Gastroesophageal sphincter (tissue), 4 donors: ENCODE data around the gene VEGFC. TPM values are rescaled to one million over a fixed set of nuclear protein-coding genes. Genes with fewer than 3 reads are reported as not detected.

ENCODE experiments used
- ATAC-seq: fragments of 150-250 bp; one replicate; pipeline ENCODE4 v1.9.1; 2016; ENCODE audit warnings: mild to moderate bottlenecking, moderate library complexity
- H3K27ac ChIP-seq, 4 donors: fragments of 200-600 bp; sonication (generic) in 3 of 4; 1 replicate in 3 of 4; 2 replicates in 1 of 4; pipeline ENCODE4 v1.5.1; 2016 to 2019
- H3K27me3 ChIP-seq: fragments of 200-600 bp; sonication (generic); one replicate; pipeline ENCODE4 v1.5.1; 2019
- H3K36me3 ChIP-seq, 2 donors: fragments of 200-600 bp; sonication (generic); one replicate each; pipeline ENCODE4 v1.5.1; 2019; ENCODE audit warnings: control low read depth in 1 of 2
- H3K4me1 ChIP-seq, 3 donors: fragments of 200-600 bp; sonication (generic); 1 replicate in 2 of 3; 2 replicates in 1 of 3; pipeline ENCODE4 v1.5.1; 2016 to 2019; ENCODE audit warnings: control low read depth in 2 of 3
- H3K4me3 ChIP-seq, 2 donors: fragments of 200-600 bp; sonication (generic); one replicate each; pipeline ENCODE4 v1.5.1; 2019; ENCODE audit warnings: mild to moderate bottlenecking in 1 of 2, moderate library complexity in 1 of 2
- H3K9me3 ChIP-seq, 3 donors: fragments of 200-600 bp; sonication (generic); one replicate each; pipeline ENCODE4 v1.5.1; 2017 to 2019; ENCODE audit warnings: control low read depth in 2 of 3
- EP300 ChIP-seq: sonication (generic); formaldehyde crosslinking; IDR thresholded peaks from one replicate; pipeline ENCODE4 v1.6.1; 2017; ENCODE audit warnings: antibody characterized with exemption, mild to moderate bottlenecking
- POLR2A ChIP-seq, 2 donors: fragments of 450-650 bp; IDR thresholded peaks; one replicate each; pipeline ENCODE4 v1.6.1; 2017; ENCODE audit warnings: antibody characterized with exemption in 2 of 2, mild to moderate bottlenecking in 2 of 2, moderate library complexity in 1 of 2
- POLR2AphosphoS5 ChIP-seq: sonication (generic); formaldehyde crosslinking; IDR thresholded peaks from one replicate; pipeline ENCODE4 v1.6.1; 2017; ENCODE audit warnings: antibody characterized with exemption
- WGBS, 2 donors: methylation state at CpG; one replicate each; pipeline ENCODE4 v1.1.5; 2018; ENCODE audit warnings: low coverage in 1 of 2; 5-methylcytosine and 5-hydroxymethylcytosine counted together
- total RNA-seq, 4 donors: library from RNA; depleted of rRNA; stranded (reverse); fragments of >200 nt; gene quantifications; one replicate each; pipeline ENCODE4 v1.1.0, GENCODE V29; 2016
- TF ChIP-seq, protein P1 (sequence below), 4 experiments: fragments of 200-600 bp in 2 of 4; fragments of 450-650 bp in 2 of 4; sonication (generic) in 1 of 4; IDR thresholded peaks; one replicate each; pipeline ENCODE4 v1.5.1; 2017 to 2019; ENCODE audit warnings: antibody characterized with exemption in 4 of 4, mild to moderate bottlenecking in 2 of 4, moderate library complexity in 2 of 4

Gene VEGFC
- total RNA-seq, 4 donors from 2014 or later: 3.0 to 8.3 (median 8.1) TPM

DNA sequence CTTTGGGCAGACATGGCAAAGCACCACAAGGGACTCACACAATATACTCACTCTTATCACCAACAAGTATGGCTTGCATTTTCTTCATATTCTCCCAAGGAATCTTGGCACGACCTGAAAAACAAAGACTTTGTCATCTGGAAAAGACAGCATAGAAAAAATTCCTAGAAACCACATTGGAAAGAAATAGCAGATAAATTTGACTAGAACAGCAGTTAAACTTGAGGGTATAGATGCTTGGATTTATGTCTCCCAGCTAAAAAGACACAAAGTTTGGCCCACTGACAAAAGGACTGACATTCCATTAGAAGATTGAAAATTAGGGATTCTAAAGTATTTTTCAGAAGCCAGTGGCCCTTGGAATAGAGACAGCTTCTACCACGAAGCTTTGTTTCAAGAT, 6.9 kb upstream of the VEGFC start:
- 81 to 83% methylated on average over 1 to 2 of the region's 2 CpGs for whole genome bisulfite sequencing, 2 donors
- ATAC-seq: no peak
- no peaks in the 10 kb centered on the region for H3K4me1 ChIP-seq

DNA sequence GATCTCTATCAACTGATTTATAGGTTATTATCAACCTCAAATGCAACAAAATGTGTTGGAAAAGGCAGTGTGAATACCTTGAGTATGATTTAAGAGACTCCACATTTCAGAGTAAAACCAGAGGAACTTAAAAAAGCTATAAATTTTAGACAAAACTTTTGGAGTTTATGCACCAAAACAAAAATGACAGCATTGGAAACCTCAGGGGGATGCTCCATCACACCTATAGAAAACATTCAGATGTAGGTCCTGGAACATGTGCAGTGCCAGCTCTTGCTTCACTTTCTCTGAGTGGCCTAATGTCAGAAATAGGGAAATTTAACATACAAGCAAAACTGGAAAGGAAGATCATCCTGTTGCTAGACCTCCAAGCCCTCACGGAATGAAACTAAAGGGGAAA, 5.8 kb upstream of the VEGFC start:
- Histone ChIP-seq H3K4me1 (no peaks in the 10 kb centered on the region), H3K9me3 (no peaks in the 10 kb centered on the region), H3K4me3 (no peak overlapping the region), H3K27me3 (no peaks in the 10 kb centered on the region), H3K27ac (no peak overlapping the region), H3K36me3 (no peaks in the 10 kb centered on the region)
- 75 to 83% methylated on average over 1 of the region's 1 CpG for WGBS, 2 donors
- ATAC-seq: no peak
- TF ChIP-seq EP300: no peak
- TF ChIP-seq POLR2AphosphoS5: no peak
- no peak for TF ChIP-seq POLR2A (IDR thresholded peaks at IDR 0.05)
- TF ChIP-seq, protein P1, sequence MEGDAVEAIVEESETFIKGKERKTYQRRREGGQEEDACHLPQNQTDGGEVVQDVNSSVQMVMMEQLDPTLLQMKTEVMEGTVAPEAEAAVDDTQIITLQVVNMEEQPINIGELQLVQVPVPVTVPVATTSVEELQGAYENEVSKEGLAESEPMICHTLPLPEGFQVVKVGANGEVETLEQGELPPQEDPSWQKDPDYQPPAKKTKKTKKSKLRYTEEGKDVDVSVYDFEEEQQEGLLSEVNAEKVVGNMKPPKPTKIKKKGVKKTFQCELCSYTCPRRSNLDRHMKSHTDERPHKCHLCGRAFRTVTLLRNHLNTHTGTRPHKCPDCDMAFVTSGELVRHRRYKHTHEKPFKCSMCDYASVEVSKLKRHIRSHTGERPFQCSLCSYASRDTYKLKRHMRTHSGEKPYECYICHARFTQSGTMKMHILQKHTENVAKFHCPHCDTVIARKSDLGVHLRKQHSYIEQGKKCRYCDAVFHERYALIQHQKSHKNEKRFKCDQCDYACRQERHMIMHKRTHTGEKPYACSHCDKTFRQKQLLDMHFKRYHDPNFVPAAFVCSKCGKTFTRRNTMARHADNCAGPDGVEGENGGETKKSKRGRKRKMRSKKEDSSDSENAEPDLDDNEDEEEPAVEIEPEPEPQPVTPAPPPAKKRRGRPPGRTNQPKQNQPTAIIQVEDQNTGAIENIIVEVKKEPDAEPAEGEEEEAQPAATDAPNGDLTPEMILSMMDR (IDR thresholded peaks at IDR 0.05): no peak

More for the DNA sequence above, 6.9 kb upstream of the VEGFC start:
- TF ChIP-seq, protein P1 (IDR thresholded peaks at IDR 0.05): no peak
- TF ChIP-seq POLR2A (IDR thresholded peaks at IDR 0.05) (no peak), EP300 (no peak), POLR2AphosphoS5 (no peak)
- Histone ChIP-seq H3K4me3 (no peak overlapping the region), H3K9me3 (no peaks in the 10 kb centered on the region), H3K36me3 (no peaks in the 10 kb centered on the region), H3K27me3 (no peaks in the 10 kb centered on the region), H3K27ac (no peak overlapping the region)

DNA sequence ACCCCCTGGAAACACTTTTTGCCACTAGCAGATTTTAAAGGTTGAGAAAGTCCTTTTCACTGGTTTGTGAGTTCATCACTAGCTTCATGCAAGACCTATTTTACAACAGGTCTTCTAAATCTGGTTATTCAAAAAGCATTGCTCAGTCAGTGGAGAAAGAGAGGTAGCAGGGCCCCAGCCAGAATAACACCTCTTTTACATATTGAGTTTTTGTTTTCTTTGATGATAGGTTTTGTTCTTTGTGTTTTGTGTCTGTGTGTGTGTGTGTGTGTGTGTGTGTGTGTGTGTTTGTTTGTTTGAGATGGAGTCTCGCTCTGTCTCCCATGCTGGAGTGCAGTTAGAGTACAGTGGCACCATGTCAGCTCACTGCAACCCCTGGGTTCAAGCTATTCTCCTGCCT, 2.7 kb upstream of the VEGFC start:
- WGBS, 2 donors: no CpG with 5 or more reads among the region's 1 CpG
- Histone ChIP-seq H3K4me3 (no peak overlapping the region), H3K36me3 (no peaks in the 10 kb centered on the region), H3K4me1 (peaks cover 0 to 20% (median 0%) of the 10 kb centered on the region in 3 donors), H3K27ac (no peak overlapping the region), H3K27me3 (no peaks in the 10 kb centered on the region), H3K9me3 (no peaks in the 10 kb centered on the region)
- ATAC-seq: no peak
- TF ChIP-seq EP300 (no peak), POLR2AphosphoS5 (no peak), POLR2A (IDR thresholded peaks at IDR 0.05) (no peak)
- TF ChIP-seq, protein P1 (IDR thresholded peaks at IDR 0.05): no peak

DNA sequence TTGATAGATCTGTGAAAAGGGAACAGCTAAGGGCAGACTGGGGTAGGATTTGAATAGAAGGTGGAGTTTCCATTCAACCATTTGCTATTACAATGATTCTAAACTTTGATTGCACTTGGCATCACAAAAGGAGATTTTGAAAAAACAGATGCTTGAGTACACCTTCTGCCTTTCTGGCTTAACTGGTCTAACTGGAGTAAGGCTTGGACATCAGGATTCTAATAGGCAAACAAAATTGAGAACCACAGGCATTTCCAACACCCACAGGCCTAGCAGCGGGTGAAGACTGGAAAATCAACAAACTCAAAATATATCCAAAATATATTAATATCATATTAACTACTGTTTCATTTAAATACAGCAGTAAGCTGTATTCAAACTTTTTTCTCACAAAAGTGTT, 1.9 kb upstream of the VEGFC start:
- Histone ChIP-seq H3K4me3 (no peak overlapping the region), H3K27me3 (no peaks in the 10 kb centered on the region), H3K27ac (no peak overlapping the region), H3K4me1 (peaks cover 0 to 24% (median 0%) of the 10 kb centered on the region in 3 donors), H3K9me3 (no peaks in the 10 kb centered on the region), H3K36me3 (no peaks in the 10 kb centered on the region)
- WGBS, 2 donors: 88% methylated on average over 1 of the region's 1 CpG; no CpG with 5 or more reads in 1 of the 2 donors
- ATAC-seq: no peak
- TF ChIP-seq, protein P1 (IDR thresholded peaks at IDR 0.05): no peak
- TF ChIP-seq POLR2AphosphoS5 (no peak), POLR2A (IDR thresholded peaks at IDR 0.05) (no peak)

DNA sequence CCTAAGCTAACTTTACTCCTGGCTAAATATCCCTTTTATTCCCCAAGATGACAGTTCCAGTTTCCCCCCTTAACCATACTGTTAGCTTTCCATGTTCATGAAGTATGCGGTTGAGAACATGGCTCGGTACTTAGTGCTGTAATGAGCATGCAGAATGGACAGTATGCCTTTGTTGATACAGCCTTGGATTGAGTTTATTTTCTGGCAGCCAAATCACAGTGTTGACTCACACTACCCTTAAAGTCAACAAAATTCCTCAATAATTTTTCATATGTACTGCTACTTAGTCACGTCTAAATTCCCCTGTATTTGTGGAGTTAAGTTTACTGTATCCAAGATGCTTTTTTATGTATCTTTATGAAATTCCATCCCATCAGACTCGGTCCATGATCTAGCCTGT, 1.4 kb upstream of the VEGFC start:
- Histone ChIP-seq H3K4me3 (no peak overlapping the region), H3K36me3 (no peaks in the 10 kb centered on the region), H3K4me1 (peaks cover 0 to 24% (median 0%) of the 10 kb centered on the region in 3 donors), H3K27me3 (no peaks in the 10 kb centered on the region), H3K9me3 (no peaks in the 10 kb centered on the region), H3K27ac (no peak overlapping the region)
- no peak for ATAC-seq
- TF ChIP-seq, protein P1 (IDR thresholded peaks at IDR 0.05): no peak
- TF ChIP-seq POLR2AphosphoS5: peak; percentile 28
- 29 to 48% methylated on average over 4 of the region's 4 CpGs for whole genome bisulfite sequencing, 2 donors
